ENCODE results near the gene SLC29A1.

SLC29A1 gene

DNA sequence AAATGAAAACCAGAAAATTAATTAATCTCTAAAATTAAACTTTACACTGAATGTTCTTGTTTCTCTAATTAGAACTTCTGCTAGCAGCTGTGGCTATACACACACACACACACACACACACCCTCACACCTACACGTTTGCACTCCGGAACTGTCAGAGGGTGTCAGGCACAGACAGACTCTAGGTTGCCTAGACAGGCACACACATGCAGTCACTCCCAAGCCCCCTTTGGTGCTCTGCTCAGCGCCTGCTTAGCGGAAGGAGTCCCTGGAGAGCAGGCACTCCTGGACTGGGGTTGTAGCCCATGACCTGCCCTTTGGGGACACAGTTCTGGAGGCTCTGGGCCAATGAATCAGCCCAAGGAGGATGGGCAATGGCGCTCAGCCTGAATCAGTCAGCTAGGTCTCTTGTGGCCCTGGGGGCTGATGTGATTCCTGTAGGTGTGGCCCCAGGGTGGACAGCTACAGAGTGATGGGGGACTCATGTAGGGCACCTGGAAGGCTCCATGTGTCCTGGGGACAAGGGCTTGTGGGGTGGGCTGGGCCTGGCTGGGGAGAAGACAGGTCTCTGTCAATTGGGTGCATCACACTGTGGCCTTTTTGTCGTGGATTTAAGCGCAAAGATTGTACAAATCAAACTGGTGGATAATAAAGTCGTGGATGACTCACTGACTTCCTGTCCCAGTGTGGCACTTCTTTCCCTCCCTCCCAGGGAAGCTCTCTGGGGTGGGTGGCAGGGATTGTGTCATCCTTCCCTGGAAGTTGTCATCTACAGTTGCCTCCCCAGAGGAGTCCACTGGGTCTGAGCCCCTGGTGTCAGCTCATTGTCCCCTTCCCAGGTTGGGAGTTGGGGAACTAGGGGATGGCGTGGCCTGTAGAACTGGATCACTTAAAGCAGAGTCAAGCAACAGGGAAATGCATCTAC, 55.6 kb downstream of the SLC29A1 start:
- Histone ChIP-seq H3K4me1 (ENCODE audit: control insufficient read depth, insufficient read depth, low read length) (no peaks in the 10 kb centered on the region), H3K4me3 (ENCODE audit: low read depth, low read length) (no peak overlapping the region), H3K27me3 (ENCODE audit: control insufficient read depth, insufficient read depth, low read length) (peaks cover 35% of the 10 kb centered on the region), H3K9me3 (ENCODE audit: control insufficient read depth, insufficient read depth, low read length) (no peaks in the 10 kb centered on the region), H3K36me3 (ENCODE audit: control insufficient read depth, insufficient read depth, low read length) (no peaks in the 10 kb centered on the region), H3K9ac (ENCODE audit: low read depth, low read length) (no peak overlapping the region)
